HepG2 (cell line): ENCODE data around the gene PKP4. TPM values are rescaled to one million over a fixed set of nuclear protein-coding genes. Genes with fewer than 3 reads are reported as not detected.
A peak's percentile ranks its signal among the peaks of the same experiment; 100 is the strongest.

ENCODE experiments used
- ATAC-seq: fragments of 200-7000 bp; cut with Tn5 transposase; 3 replicates; pipeline ENCODE4 v1.9.1; 2020; ENCODE audit warnings: mild to moderate bottlenecking, moderate library complexity
- BruUV-seq: library from RNA; stranded (reverse); fragments of 400-500 nt; replicated peaks from 2 replicates; lab custom pipeline; 2021; lab: Mats Ljungman, UMichigan
- CTCF ChIA-PET: fragments of 300-600 bp; formaldehyde crosslinking; extraction: SDS; loops from one replicate; lab custom pipeline; 2021; ENCODE audit warnings: low total read pairs, inconsistent platforms, low intra/inter-chr PET ratio; lab: Yijun Ruan, JAX
- POLR2A ChIA-PET: fragments of 350-600 bp; sonication (Branson Sonifier 250); formaldehyde crosslinking; loops from one replicate; lab custom pipeline; 2020; ENCODE audit warnings: antibody characterized with exemption, inconsistent platforms; lab: Yijun Ruan, JAX
- DNase-seq: peaks from one replicate; pipeline ENCODE4 v3.0.0-alpha.2; 2015; ENCODE audit warnings: low spot score
- FAIRE-seq: peaks from 3 replicates; lab custom pipeline; 2011; peaks lifted over from hg19 to GRCh38; lab: Jason Lieb, UNC
- H2AFZ ChIP-seq: one replicate; pipeline ENCODE4 v1.6.1; 2011; ENCODE audit warnings: low read length, inconsistent platforms
- H3K27ac ChIP-seq: fragments of 300-600 bp; 3 replicates; pipeline ENCODE4 v1.8.0; 2011; ENCODE audit warnings: mixed run types, mild to moderate bottlenecking, mixed read lengths, low read length, inconsistent platforms; ENCODE audit not compliant: insufficient read depth; ENCODE audit errors: extremely low read length
- H3K27me3 ChIP-seq, 2 experiments: fragments of 200-600 bp in 1 of 2; 2 replicates in 1 of 2; 3 replicates in 1 of 2; pipeline versions ENCODE4 v1.6.0 to v1.8.0; 2011; ENCODE audit warnings: low read length in 2 of 2, mild to moderate bottlenecking in 2 of 2, moderate library complexity in 2 of 2, inconsistent platforms in 1 of 2; ENCODE audit not compliant: insufficient read depth in 2 of 2, control insufficient read depth in 1 of 2
- H3K36me3 ChIP-seq, 2 experiments: fragments of 200-600 bp in 1 of 2; replicated peaks in 1 of 2; 2 replicates in 1 of 2; 3 replicates in 1 of 2; pipeline versions ENCODE4 v1.5.1 to v1.8.0; 2011; ENCODE audit warnings: low read length in 2 of 2, inconsistent platforms in 1 of 2; ENCODE audit not compliant: insufficient read depth in 2 of 2, control insufficient read depth in 1 of 2
- H3K4me1 ChIP-seq: 2 replicates; pipeline ENCODE4 v1.5.1; 2012; ENCODE audit warnings: low read length, inconsistent platforms; ENCODE audit not compliant: insufficient read depth
- H3K4me2 ChIP-seq: 2 replicates; pipeline ENCODE4 v1.6.0; 2011; ENCODE audit warnings: low read depth, low read length, inconsistent platforms
- H3K4me3 ChIP-seq, 3 experiments: fragments of 200-600 bp in 1 of 3; sonication (generic), shearing (Covaris generic) in 1 of 3; replicated peaks in 1 of 3; 2 replicates each; pipeline ENCODE4 v1.5.1; 2011 to 2016; ENCODE audit warnings: low read length in 3 of 3, inconsistent platforms in 2 of 3, low read depth in 2 of 3, mild to moderate bottlenecking in 2 of 3, control low read depth in 1 of 3, mixed read lengths in 1 of 3; ENCODE audit not compliant: insufficient read depth in 1 of 3
- H3K79me2 ChIP-seq: one replicate; pipeline ENCODE4 v1.6.1; 2011; ENCODE audit warnings: low read length, inconsistent platforms; ENCODE audit not compliant: insufficient read depth
- H3K9ac ChIP-seq: 2 replicates; pipeline ENCODE4 v1.6.0; 2011; ENCODE audit warnings: mild to moderate bottlenecking, low read depth, low read length, inconsistent platforms; ENCODE audit not compliant: insufficient read depth
- H3K9me3 ChIP-seq: 2 replicates; pipeline ENCODE4 v1.5.1; 2012; ENCODE audit warnings: mild to moderate bottlenecking, low read length
- H4K20me1 ChIP-seq: 2 replicates; pipeline ENCODE4 v1.6.0; 2011; ENCODE audit warnings: inconsistent platforms, mild to moderate bottlenecking, low read length, moderate library complexity; ENCODE audit not compliant: insufficient read depth
- BCL6 ChIP-seq: IDR thresholded peaks from 2 replicates; pipeline ENCODE4 v1.6.1; 2016; ENCODE audit warnings: missing genetic modification reagents, missing compliant biosample characterization
- MAFF ChIP-seq: IDR thresholded peaks from 2 replicates; pipeline ENCODE4 v1.6.1; 2011; ENCODE audit warnings: low read depth, low read length, improper control_type of control experiment
- MAFK ChIP-seq, 2 experiments: IDR thresholded peaks in 1 of 2; conservative IDR thresholded peaks in 1 of 2; 2 replicates each; pipeline ENCODE4 v1.6.1; 2011; ENCODE audit warnings: improper control_type of control experiment in 2 of 2, low read length in 2 of 2
- MEIS1 ChIP-seq: sonication (generic); formaldehyde crosslinking; IDR thresholded peaks from 2 replicates; pipeline ENCODE4 v1.9.0; 2021; ENCODE audit warnings: mild to moderate bottlenecking, missing genetic modification reagents, moderate library complexity, borderline replicate concordance
- NFRKB ChIP-seq: fragments of 450-650 bp; IDR thresholded peaks from 2 replicates; pipeline ENCODE4 v1.6.1; 2017
- NFYB ChIP-seq: sonication (generic); formaldehyde crosslinking; IDR thresholded peaks from 2 replicates; pipeline ENCODE4 v1.4.0; 2020; ENCODE audit warnings: missing genetic modification reagents
- TBX3 ChIP-seq: fragments of 450-650 bp; IDR thresholded peaks from 2 replicates; pipeline ENCODE4 v1.6.1; 2017; ENCODE audit warnings: antibody characterized with exemption, mild to moderate bottlenecking, inconsistent platforms, borderline replicate concordance
- WIZ ChIP-seq: sonication (generic); formaldehyde crosslinking; IDR thresholded peaks from 2 replicates; pipeline ENCODE4 v1.5.1; 2020; ENCODE audit warnings: mild to moderate bottlenecking, missing genetic modification reagents
- ZBTB7B ChIP-seq: sonication (generic); formaldehyde crosslinking; IDR thresholded peaks from 2 replicates; pipeline ENCODE4 v1.4.0; 2020; ENCODE audit warnings: missing genetic modification reagents
- ZNF20 ChIP-seq: sonication (generic); formaldehyde crosslinking; IDR thresholded peaks from 2 replicates; pipeline ENCODE4 v1.4.0; 2020; ENCODE audit warnings: mild to moderate bottlenecking, moderate library complexity, missing genetic modification reagents
- ZNF34 ChIP-seq: sonication (generic); formaldehyde crosslinking; IDR thresholded peaks from 2 replicates; pipeline ENCODE4 v1.4.0; 2020; ENCODE audit warnings: mild to moderate bottlenecking, missing genetic modification reagents, borderline replicate concordance
- ZNF414 ChIP-seq: sonication (generic); formaldehyde crosslinking; IDR thresholded peaks from 2 replicates; pipeline ENCODE4 v1.5.0; 2020; ENCODE audit warnings: missing genetic modification reagents
- ZNF501 ChIP-seq: sonication (generic); formaldehyde crosslinking; IDR thresholded peaks from 2 replicates; pipeline ENCODE4 v1.5.1; 2020; ENCODE audit warnings: mild to moderate bottlenecking, moderate library complexity, missing genetic modification reagents
- WGBS: methylation state at CpG from one replicate; pipeline ENCODE4 v1.1.6; 2017; ENCODE audit warnings: low lambda C conversion rate; 5-methylcytosine and 5-hydroxymethylcytosine counted together
- in situ Hi-C: cut with HindIII; loops from 2 replicates; pipeline ENCODE4 v1.10.0; 2017; ENCODE audit warnings: low pct_unique_long_range_greater_than_20kb; ENCODE audit not compliant: extremely low pct_ligation_motif_present
- intact Hi-C: fragments of 100-400 bp; cut with micrococcal nuclease; formaldehyde crosslinking; loops from one replicate; pipeline ENCODE4 v1.10.0; 2022; ENCODE audit not compliant: unreplicated experiment
- polyA plus RNA-seq, 8 experiments: library from polyadenylated mRNA; depleted of rRNA in 3 of 8; stranded (reverse) in 7 of 8; unstranded in 1 of 8; fragments of >200 nt; fragmentation: Illumina TruSeq in 4 of 8; extraction: Trizol in 4 of 8; gene quantifications; 2 replicates each; pipeline versions ENCODE4 v1.2.1 to v1.2.3, GENCODE V29; 2011 to 2016; ENCODE audit warnings: low read depth in 4 of 8, missing spikeins in 1 of 8, mixed read lengths in 1 of 8; ENCODE audit not compliant: insufficient read depth in 1 of 8
- total RNA-seq, 5 experiments: library from RNA; depleted of rRNA; stranded (reverse); fragments of >200 nt; fragmentation: Illumina TruSeq; extraction: Trizol; gene quantifications; 2 replicates each; pipeline ENCODE4 v1.2.3, GENCODE V29; 2016; ENCODE audit warnings: low read depth in 1 of 5
- TF ChIP-seq, protein P1 (sequence below): sonication (generic); formaldehyde crosslinking; IDR thresholded peaks from 2 replicates; pipeline ENCODE4 v1.4.0; 2020; ENCODE audit warnings: missing genetic modification reagents

Gene PKP4
- total and polyA plus RNA-seq, 2 of the 13 experiments (the other 11 are each of a cell fraction or from before 2014, with no cell fraction given) = 80.9 to 90.5 TPM

GRCh38 chr2:158569284-158569683 lies 112.5 kb downstream of the PKP4 start:
- no peak for DNase-seq
- ChIA-PET POLR2A (no interaction called here), CTCF (no interaction called here)
- no peak overlapping the region for H3K9ac ChIP-seq
- no peak for ATAC-seq
- H3K4me1 ChIP-seq = no peaks in the 10 kb centered on the region
- no peaks in the 10 kb centered on the region for H3K9me3 ChIP-seq
- H2AFZ ChIP-seq = no peak overlapping the region
- intact Hi-C loops (no loop called here), in situ Hi-C loops (no loop called here)
- H4K20me1 ChIP-seq = peaks cover 3% of the 10 kb centered on the region; the same call in 1 of the 2 replicates
- no peak overlapping the region for H3K4me3 ChIP-seq
- peaks cover 0 to 2% of the 10 kb centered on the region in 2 experiments; a peak in 4 of 5 replicates for H3K36me3 ChIP-seq
- peaks cover 11% of the 10 kb centered on the region for H3K79me2 ChIP-seq
- no peak overlapping the region for H3K4me2 ChIP-seq
- TF ChIP-seq WIZ (no peak), MAFK (conservative IDR thresholded peaks at IDR 0.05 in 1 of 2, IDR thresholded peaks at IDR 0.05 in 1 of 2; ENCODE audit: low read length in 2 of 2) (peak; percentile 84 to 90), MAFF (peak; percentile 81)
- 98% methylated on average over 2 of the region's 2 CpGs for WGBS
- BruUV-seq = no TSS peak
- no peak overlapping the region for H3K27ac ChIP-seq
- no peak for FAIRE-seq
- H3K27me3 ChIP-seq = no peaks in the 10 kb centered on the region

GRCh38 chr2:158570869-158571268 lies 114.1 kb downstream of the PKP4 start:
- no peak overlapping the region for H3K9ac ChIP-seq
- intact Hi-C loops (no loop called here), in situ Hi-C loops (no loop called here)
- CTCF ChIA-PET = no interaction called here
- no peak overlapping the region for H2AFZ ChIP-seq
- FAIRE-seq = no peak
- H3K27ac ChIP-seq = no peak overlapping the region
- peaks cover 8% of the 10 kb centered on the region for H3K79me2 ChIP-seq
- POLR2A ChIA-PET = no interaction called here
- H3K9me3 ChIP-seq = no peaks in the 10 kb centered on the region
- no peak overlapping the region for H3K4me2 ChIP-seq
- H3K36me3 ChIP-seq = peaks cover 0 to 2% of the 10 kb centered on the region in 2 experiments; a peak in 4 of 5 replicates
- H3K4me3 ChIP-seq = no peak overlapping the region
- no TSS peak for BruUV-seq
- no peaks in the 10 kb centered on the region for H3K27me3 ChIP-seq
- peaks cover 5% of the 10 kb centered on the region for H4K20me1 ChIP-seq
- no peak for ATAC-seq
- TF ChIP-seq MEIS1 (CRISPR knock-in tag) (no peak), NFRKB (no peak), ZBTB7B (no peak), NFYB (CRISPR knock-in tag) (no peak), BCL6 (CRISPR knock-in tag) (no peak), ZNF34 (CRISPR knock-in tag) (no peak), TBX3 (no peak), ZNF20 (CRISPR knock-in tag) (no peak), ZNF414 (no peak), ZNF501 (CRISPR knock-in tag) (no peak)
- TF ChIP-seq, protein P1, sequence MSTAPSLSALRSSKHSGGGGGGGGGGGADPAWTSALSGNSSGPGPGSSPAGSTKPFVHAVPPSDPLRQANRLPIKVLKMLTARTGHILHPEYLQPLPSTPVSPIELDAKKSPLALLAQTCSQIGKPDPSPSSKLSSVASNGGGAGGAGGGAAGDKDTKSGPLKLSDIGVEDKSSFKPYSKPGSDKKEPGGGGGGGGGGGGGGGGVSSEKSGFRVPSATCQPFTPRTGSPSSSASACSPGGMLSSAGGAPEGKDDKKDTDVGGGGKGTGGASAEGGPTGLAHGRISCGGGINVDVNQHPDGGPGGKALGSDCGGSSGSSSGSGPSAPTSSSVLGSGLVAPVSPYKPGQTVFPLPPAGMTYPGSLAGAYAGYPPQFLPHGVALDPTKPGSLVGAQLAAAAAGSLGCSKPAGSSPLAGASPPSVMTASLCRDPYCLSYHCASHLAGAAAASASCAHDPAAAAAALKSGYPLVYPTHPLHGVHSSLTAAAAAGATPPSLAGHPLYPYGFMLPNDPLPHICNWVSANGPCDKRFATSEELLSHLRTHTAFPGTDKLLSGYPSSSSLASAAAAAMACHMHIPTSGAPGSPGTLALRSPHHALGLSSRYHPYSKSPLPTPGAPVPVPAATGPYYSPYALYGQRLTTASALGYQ (CRISPR knock-in tag) = no peak
- WGBS = 100% methylated on average over 3 of the region's 3 CpGs
- H3K4me1 ChIP-seq = no peaks in the 10 kb centered on the region
- DNase-seq = no peak
